GM19397 (cell line): Measurements from ENCODE around the gene PSME1.
A peak's percentile ranks its signal among the peaks of the same experiment; 100 is the strongest.

Source experiments
- ATAC-seq: cut with Tn5 transposase; IDR thresholded peaks from one replicate; pipeline ENCODE4 v1.9.1; 2021; ENCODE audit warnings: mild to moderate bottlenecking, moderate library complexity; ENCODE audit not compliant: unreplicated experiment

The PSME1 gene

DNA sequence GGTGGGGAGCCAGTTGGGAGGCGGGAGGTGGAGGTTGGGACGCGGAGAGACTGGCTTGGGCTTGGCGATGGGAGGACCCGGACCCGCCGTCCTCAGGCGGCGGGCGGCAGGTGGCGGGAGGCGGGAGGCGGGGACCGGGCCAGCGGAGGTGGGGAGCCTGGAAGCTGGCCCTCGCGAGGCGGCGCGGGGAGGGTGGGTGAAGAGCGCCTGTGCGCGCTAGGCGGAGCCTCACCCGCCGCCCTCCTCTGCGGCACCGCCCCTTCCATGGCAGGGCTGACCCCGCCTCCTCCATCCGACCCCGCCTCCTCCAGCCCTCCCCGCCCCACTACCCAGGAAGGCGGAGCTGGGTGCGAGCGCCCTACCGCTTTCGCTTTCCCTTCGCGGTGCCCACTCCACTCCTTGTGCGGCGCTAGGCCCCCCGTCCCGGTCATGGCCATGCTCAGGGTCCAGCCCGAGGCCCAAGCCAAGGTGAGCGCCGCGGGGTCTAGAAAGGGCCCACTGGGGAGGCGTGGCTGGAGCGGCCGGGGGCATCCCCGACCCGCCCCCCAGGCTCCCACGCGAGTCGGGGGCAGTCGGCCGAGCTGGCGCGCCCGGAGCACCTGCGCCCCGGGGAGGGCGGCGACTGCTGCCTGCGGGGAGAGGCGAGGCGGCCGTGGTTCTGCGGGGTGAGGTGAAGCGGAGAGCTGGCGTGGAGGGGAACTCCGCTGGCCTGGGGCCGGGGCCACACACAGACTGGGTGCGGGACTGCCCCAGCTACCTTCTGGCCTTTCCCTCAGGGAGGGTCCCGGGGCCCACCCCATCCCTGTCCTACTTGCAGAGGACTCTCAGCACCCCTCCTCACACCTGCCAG lies at the start of gene PSME1:
PSME1 (plus strand) TSS at position 361 of the 850 bp plus-strand sequence; CDS start at position 430, 69 bp downstream.
- ATAC-seq = peak; percentile 83

DNA sequence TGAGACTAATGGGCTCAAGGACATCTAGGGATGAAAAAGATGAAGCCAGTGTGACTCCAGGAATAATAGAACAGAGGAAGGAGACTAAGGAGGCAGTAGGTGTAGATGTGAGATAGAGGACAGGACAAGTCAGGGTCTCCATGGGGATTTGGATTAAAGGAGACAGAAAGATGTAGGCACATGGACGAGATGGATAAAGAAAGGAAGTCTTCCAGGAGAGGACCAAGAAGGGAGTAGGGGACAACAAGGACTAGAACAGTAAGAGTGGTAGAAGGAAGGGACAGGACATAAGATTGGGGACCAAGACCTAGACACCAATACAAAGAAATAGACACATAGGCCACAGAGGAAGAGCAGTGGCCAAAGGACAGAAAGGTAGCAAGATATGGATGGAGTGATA lies 49.0 kb upstream of the PSME1 start:
- ATAC-seq = no peak

DNA sequence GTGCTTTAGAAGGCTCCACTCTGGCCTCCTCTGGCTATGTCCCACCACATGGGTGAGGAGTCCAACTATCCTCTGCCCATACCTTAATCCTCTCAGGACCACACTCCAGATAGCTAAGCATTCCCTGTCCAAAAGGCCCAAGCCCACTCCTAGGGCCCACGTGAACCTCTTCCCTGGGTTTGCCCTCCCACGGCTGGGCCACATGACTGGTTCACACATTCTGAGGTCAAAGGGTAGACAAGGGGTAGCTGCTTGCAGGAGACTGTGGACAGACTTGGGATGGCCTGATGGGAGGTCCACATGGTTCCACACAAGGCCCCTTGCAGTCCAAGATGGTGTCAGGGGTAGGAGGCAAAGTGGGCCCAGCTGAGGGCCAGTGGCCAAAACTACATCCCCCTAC lies 47.9 kb upstream of the PSME1 start:
- ATAC-seq = no peak

DNA sequence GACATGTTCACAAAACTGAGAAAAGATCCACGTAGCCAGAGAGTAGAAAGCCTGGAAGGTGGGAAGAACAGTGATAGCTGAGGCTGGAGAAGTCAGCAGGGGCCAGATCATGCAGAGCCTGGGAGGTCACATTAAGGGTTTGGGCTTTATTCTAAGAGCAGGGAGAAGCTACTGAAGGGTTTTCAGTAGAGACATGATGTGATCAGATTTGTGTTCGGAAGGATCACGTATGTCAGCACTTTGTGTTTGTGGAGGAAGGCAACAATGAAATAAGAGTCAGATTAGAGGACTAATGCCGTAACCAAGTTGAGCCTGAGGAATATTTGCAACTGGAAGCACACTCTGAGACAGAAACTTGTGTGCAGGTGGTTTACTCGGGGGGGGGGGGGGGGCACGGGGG lies 46.1 kb upstream of the PSME1 start:
- no peak for ATAC-seq

DNA sequence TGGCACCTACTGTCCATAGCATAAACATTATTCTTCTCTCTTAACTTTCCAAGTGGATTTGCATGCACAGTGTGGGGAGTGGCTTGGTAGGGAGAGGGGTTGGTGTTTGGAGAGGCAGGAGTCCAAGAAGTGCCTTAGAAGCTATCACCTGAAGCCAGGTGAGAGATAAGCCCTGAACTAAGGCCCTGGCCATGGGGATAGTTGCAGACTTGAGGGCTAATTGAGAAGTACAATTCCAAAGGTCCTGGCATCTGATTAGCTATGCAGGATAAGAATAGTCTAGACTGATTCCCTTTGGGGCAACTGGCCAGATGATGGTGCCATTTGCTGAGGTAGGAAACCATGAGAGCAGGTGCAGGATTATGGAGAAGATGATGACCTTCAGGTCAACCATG lies 43.9 kb upstream of the PSME1 start:
- no peak for ATAC-seq

DNA sequence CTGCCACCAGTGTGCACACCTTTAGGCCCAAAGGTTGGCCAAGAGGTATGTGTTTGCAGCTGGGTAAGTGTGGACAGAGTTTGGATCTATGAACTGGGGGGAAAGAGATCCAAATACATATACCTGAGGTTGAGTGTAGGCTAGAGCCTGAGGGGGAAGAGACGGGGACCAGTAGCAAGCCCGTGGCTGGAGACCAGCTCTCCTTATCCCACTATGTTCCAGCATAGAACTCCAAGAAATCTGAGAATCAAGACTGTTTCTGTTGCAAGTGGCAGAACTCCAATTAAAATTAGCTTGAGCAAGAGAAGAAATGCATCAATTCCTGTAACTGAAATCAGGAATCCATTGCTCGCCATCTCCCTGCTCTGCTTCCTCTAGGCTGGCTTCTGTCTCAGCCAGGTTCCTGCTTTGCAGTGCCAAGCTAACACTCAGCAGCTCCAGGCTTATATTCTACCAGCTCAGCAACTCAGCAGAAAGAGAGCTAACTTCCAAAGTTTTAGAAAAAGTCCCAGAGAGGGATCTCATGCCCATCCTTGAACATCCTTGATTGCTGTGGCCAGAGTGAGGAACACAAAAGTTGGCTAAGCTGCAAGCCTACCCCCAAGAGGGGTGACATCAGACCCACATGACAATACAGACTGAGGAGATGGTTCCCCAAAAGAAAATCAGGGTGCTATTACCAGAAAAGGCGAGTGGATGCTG lies 43.3 kb upstream of the PSME1 start:
- ATAC-seq = no peak

DNA sequence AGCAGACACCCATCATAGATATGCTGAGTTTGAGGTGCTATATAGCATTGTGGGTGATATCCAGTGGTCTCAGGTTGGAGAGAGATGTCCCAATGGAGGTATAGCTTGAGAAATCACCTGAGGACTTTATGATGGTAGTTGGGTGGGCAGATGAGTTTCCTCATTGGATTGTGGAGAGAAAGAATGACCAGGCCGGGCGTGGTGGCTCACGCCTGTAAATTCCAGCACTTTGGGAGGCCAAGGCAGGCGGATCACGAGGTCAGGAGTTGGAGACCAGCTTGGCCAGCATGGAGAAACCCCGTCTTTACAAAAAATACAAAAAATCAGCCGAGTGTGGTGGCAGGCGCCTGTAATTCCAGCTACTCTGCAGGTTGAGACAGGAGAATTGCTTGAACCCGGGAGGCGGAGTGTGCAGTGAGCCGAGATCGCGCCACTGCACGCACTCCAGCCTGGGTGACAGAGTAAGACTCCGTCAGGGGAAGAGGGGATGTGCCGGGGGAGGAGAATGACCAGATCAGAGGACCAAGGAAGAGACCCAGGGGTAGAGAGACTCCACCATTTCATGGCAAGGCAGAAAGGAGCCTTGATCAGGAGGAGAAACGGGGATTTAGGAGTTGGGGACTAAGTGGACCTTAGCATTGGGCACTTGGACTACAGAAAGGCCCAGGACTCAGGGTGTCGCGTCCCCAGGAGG lies 42.6 kb upstream of the PSME1 start:
- no peak for ATAC-seq

DNA sequence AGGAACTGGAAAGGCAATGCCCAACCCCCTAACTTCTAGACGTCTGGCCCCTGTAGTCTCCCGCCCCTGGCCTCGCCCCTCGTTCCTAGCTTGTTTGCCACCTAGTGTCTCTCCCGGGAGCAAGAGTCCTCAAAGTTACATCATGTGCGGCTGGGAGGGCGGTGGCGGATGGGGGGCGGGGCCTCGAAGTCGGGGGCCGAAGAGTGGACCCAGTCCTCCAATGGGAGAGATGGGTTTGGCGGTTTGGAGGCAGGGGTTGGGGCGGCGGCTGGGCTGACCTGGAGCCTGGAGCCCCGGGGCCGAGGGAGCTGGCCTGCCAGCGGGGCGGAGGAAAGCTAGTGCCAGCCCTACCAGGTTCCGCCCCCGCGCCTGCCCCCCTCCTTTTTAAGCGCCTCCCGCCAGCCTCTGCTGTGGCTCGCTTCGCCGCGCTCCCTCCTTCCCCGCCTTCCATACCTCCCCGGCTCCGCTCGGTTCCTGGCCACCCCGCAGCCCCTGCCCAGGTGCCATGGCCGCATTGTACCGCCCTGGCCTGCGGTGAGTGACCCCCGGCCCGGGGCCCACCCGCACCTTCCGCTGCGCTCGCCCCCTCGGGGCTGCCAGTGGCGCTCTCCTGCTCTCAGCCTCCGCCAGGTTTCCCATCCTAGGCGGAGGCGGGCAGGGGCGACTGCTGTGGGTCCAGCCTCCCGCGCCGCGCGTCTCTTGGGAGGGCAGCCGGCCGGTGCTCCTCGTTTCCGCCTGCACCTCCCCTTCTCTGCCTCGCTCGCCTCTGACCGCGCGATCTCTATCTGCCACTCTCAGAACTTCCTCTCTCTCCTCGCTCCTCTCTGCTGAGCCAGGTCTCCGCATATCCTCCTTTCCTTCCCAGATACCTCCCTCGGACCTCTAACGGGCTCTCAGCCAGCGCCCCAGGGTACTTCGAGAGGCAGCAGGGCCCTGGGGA lies 41.8 kb upstream of the PSME1 start, which contains the start of gene PCK2:
PCK2 (plus strand) TSS at position 411 of the 940 bp plus-strand sequence; CDS start at position 506, 95 bp downstream.
- peak; percentile 53 for ATAC-seq

DNA sequence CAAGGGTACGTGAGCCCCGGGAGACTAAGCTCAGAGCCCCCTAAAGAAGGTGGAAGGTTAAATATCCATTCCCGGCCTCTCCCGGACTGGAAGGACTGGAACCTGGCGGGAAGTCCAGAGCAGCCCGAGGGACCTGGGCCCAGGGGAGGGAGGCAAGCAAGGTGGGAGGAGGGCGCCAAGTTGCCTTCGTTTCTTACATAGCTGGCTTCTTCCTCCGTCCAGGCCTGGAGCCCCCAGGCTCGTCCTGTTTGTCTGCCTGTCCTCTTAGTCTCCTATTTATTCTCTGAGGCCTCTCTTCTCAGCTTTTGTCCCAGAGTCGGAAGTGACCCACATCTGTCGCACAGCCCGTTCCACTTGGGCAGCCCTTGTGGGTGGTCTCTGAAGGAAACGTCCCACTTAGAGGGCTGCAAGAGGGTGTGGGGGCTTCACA lies 41.1 kb upstream of the PSME1 start:
- no peak for ATAC-seq

DNA sequence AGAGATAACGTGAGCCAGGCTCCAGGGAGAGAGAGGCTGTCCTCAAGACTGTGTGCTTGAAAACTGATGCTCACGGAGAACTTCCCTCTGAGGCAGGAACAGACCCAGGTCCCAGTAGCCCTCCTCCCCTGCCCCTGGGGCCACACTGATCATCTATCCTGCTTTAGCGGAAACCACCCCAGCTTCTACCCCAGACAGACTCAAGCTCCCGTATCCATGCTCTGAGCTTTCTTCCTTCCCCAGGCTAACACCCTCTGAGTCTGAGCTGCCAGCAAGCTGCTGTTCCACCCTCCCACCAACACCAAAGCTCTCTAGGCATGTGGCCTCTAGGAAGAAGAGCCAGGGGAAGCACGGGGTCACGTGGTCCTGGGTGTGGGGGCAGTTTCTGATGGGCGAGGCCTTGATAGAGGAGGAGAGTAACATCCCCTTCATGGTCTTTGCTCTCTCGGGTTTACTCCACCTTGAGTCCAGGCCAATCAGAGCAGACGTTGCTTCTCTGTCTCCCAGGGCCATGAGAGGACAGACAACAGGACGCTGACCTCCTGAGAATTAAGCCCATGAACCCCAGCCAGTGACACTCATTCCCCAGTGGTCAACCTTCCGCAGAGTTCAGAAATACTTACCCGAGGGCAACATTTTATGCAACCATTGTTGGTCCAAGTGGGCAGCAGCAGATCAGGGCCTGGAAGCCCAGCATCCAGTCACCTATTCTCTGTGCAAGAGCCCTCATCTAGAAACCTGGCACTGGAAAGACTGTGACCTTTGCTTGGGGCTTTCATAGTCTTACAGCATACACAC lies 40.5 kb upstream of the PSME1 start:
- peak; percentile 58 for ATAC-seq

DNA sequence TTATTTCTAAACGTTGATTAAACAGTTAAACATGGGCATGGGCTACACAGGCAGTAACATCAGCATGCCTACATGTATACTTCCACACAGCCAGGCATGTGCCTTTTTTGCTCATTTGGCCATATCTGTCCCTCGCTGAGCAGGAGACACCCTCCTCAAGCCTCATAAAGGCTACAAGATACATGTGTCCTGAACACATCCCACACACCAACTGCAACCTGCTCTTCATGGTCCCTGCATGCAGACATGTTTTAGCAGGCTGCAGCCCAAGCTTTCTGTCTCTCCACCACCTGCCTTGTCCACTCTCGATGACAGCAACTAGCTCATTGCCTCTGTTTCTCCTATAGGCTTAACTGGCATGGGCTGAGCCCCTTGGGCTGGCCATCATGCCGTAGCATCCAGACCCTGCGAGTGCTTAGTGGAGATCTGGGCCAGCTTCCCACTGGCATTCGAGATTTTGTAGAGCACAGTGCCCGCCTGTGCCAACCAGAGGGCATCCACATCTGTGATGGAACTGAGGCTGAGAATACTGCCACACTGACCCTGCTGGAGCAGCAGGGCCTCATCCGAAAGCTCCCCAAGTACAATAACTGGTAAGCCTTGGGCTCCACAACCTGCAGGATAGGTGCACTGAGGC lies 39.3 kb upstream of the PSME1 start:
- no peak for ATAC-seq

DNA sequence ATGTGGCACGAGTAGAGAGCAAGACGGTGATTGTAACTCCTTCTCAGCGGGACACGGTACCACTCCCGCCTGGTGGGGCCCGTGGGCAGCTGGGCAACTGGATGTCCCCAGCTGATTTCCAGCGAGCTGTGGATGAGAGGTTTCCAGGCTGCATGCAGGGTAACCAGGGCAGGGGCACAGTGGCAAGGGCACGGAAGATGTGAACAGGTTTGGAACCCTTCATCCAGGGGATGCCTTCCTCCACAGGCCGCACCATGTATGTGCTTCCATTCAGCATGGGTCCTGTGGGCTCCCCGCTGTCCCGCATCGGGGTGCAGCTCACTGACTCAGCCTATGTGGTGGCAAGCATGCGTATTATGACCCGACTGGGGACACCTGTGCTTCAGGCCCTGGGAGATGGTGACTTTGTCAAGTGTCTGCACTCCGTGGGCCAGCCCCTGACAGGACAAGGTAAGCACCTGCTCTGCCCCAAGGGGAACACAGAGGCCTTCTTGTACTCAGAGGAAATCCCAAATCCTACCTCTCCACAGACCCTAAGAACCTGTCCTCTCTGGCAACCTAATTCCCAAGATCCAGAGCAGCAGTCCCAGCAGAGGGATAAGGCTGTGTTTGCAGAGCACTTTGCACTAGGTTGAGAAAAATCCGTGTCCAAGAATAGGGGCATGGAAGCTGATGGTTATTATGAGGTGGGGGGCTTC lies 37.6 kb upstream of the PSME1 start:
- ATAC-seq = no peak

DNA sequence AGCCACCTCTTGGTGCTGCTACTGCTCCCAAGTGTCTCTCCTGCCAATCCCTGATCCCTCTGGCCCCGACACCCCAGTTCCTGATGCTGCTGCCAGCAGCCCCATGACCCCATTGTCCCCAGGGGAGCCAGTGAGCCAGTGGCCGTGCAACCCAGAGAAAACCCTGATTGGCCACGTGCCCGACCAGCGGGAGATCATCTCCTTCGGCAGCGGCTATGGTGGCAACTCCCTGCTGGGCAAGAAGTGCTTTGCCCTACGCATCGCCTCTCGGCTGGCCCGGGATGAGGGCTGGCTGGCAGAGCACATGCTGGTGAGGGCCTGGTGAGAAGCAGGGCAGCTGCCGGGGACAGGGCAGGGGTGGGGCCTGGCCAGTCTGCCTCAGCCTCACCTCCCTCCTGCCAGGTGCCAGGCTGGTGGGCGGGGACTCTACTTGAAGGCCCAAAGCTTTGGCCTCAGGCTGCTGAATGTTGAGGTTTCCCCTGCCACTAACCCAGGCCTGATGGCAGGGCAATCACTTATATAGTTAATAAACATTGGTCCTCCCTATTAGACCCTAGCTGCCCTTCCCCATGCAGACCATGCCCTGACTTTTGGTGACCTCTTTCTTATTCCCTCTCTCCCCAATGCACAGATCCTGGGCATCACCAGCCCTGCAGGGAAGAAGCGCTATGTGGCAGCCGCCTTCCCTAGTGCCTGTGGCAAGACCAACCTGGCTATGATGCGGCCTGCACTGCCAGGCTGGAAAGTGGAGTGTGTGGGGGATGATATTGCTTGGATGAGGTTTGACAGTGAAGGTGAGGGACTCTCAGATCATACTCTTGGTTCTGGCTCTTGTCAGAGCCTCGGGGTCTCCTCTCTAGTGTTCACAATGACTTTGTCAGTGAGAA lies 36.8 kb upstream of the PSME1 start:
- no peak for ATAC-seq

DNA sequence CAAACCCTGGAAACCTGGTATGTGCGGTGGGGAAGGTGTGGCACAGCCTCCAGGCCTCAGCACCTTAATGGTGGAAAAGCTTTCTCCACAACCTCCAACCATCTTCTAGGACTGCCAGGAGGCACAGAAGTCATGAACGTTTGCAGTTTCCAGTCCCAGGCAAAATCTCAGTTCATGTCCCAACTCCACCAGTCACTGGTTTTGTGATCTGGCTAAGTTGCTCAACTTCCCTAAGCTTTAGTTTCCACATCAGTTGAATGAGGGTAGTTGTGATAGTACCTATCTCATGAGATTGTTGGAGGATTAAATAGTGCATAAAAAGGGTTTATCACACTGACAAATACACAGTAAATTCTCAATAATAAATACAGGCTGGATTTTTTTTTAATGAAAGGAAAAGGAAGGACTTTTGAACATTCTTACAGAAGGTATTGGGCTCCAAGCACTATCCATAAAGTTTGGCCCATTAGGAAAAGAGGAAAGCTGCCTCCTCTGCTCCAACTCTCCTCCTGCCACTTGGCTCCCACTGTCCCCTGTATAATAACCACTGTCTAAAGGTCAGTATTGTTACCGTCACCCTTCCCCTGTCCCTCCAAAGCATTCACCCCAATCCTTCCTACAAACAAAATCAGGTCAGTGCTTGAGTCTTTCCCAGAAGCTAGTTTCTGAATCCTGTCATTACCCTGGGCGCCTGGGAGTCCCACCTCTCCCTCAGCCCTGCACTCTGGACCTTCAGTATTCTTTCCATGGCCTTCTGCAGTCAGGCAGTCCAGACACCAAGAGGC lies 35.6 kb upstream of the PSME1 start:
- no peak for ATAC-seq

DNA sequence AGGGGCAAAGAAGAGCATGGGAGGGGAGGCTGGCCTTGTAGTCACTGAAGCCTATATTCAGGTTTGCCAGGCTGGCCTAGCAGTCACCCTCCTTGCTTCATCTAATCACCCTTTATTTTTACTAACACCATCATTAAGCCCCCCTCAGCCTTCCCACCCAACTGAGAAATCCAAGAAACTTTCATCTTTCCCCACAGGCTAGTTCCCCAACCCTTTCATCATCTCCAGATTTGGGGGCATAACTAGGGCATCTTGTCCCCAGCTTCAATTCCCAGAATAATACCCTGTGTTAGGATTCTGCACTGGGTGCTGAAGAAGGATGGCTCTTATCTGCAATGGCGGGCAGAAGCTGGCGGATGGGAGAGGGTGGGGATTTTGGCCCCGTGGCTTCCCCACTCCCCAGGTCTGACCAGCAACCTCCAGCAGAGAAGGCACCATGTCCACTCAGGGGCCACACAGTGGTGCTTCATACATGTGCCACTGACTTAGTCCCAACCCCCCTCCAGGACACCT lies 35.0 kb upstream of the PSME1 start:
- no peak for ATAC-seq

DNA sequence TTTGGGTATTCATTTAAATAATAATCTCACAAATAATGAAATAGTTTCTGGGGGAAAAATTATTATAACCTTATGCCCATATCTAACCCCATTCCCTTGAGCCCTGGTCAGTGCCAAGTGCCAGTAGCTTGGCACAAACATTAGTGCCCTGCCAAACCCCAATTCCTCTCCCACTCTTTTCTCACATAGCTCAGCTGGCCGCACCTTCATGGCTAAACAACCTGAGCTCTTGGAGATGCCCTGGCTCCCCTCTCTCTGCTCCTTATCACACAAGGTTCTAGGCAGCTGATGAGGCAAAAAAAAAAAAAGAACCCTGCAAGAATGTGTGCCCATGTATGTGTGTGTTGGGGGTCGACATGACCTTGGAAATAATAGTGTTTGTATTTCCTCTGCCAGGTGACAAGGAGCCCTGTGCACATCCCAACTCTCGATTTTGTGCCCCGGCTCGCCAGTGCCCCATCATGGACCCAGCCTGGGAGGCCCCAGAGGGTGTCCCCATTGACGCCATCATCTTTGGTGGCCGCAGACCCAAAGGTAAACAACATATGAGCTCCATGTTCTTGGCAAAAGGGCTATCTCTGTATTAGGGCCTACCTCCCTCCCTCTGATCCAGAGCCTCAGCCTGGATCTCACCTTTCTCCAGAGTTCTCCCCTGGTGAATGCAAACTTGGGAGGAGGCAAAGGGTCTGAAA lies 33.5 kb upstream of the PSME1 start:
- ATAC-seq = no peak
